ENCODE measurements around the gene COL28A1.

COL28A1 gene

GRCh38 chr7:7526006-7526405, 9.7 kb downstream of the COL28A1 start:
- no peak overlapping the region for H3K4me3 ChIP-seq (ENCODE audit: low read length)
- DNase-seq (ENCODE audit: low read depth, low spot score): no peak

GRCh38 chr7:7524121-7524520, 11.6 kb downstream of the COL28A1 start:
- no peak for DNase-seq (ENCODE audit: low read depth, low spot score)

GRCh38 chr7:7522421-7522820, 13.3 kb downstream of the COL28A1 start:
- H3K4me3 ChIP-seq (ENCODE audit: low read length): no peak overlapping the region

More at GRCh38 chr7:7524121-7524520, 11.6 kb downstream of the COL28A1 start:
- no peak overlapping the region for H3K4me3 ChIP-seq (ENCODE audit: low read length)

GRCh38 chr7:7521259-7521658, 14.4 kb downstream of the COL28A1 start:
- no peak for DNase-seq (ENCODE audit: low read depth, low spot score)

More at GRCh38 chr7:7522421-7522820, 13.3 kb downstream of the COL28A1 start:
- DNase-seq (ENCODE audit: low read depth, low spot score): no peak

GRCh38 chr7:7519528-7519927, 16.1 kb downstream of the COL28A1 start:
- DNase-seq (ENCODE audit: low read depth, low spot score): no peak
- H3K4me3 ChIP-seq (ENCODE audit: low read length): no peak overlapping the region

More at GRCh38 chr7:7521259-7521658, 14.4 kb downstream of the COL28A1 start:
- H3K4me3 ChIP-seq (ENCODE audit: low read length): no peak overlapping the region

GRCh38 chr7:7519056-7519455, 16.6 kb downstream of the COL28A1 start:
- DNase-seq (ENCODE audit: low read depth, low spot score): no peak
- no peak overlapping the region for H3K4me3 ChIP-seq (ENCODE audit: low read length)

GRCh38 chr7:7517754-7518153, 17.9 kb downstream of the COL28A1 start:
- no peak for DNase-seq (ENCODE audit: low read depth, low spot score)
- no peak overlapping the region for H3K4me3 ChIP-seq (ENCODE audit: low read length)

- DNase-seq (ENCODE audit: low read depth, low spot score): no peak
- H3K4me3 ChIP-seq (ENCODE audit: low read length): no peak overlapping the region
Observed at GRCh38 chr7:7516662-7517061, 19.0 kb downstream of the COL28A1 start.

- DNase-seq (ENCODE audit: low read depth, low spot score): no peak
- H3K4me3 ChIP-seq (ENCODE audit: low read length): no peak overlapping the region
Observed at GRCh38 chr7:7516156-7516555, 19.5 kb downstream of the COL28A1 start.

GRCh38 chr7:7512861-7513597, 22.6 kb downstream of the COL28A1 start:
- no peak for DNase-seq (ENCODE audit: low read depth, low spot score)
- H3K4me3 ChIP-seq (ENCODE audit: low read length): no peak overlapping the region

- H3K4me3 ChIP-seq (ENCODE audit: low read length): no peak overlapping the region
- no peak for DNase-seq (ENCODE audit: low read depth, low spot score)
Observed at GRCh38 chr7:7510794-7511193, 24.9 kb downstream of the COL28A1 start.

- no peak overlapping the region for H3K4me3 ChIP-seq (ENCODE audit: low read length)
- DNase-seq (ENCODE audit: low read depth, low spot score): no peak
Observed at GRCh38 chr7:7505915-7506314, 29.8 kb downstream of the COL28A1 start.

GRCh38 chr7:7504910-7505704, 30.6 kb downstream of the COL28A1 start:
- no peak overlapping the region for H3K4me3 ChIP-seq (ENCODE audit: low read length)
- no peak for DNase-seq (ENCODE audit: low read depth, low spot score)

- no peak for DNase-seq (ENCODE audit: low read depth, low spot score)
- H3K4me3 ChIP-seq (ENCODE audit: low read length): no peak overlapping the region
Observed at GRCh38 chr7:7499892-7500291, 35.8 kb downstream of the COL28A1 start.

- H3K4me3 ChIP-seq (ENCODE audit: low read length): no peak overlapping the region
- DNase-seq (ENCODE audit: low read depth, low spot score): no peak
Observed at GRCh38 chr7:7498856-7499255, 36.8 kb downstream of the COL28A1 start.

- no peak overlapping the region for H3K4me3 ChIP-seq (ENCODE audit: low read length)
- no peak for DNase-seq (ENCODE audit: low read depth, low spot score)
Observed at GRCh38 chr7:7496311-7496710, 39.4 kb downstream of the COL28A1 start.

- DNase-seq (ENCODE audit: low read depth, low spot score): no peak
- H3K4me3 ChIP-seq (ENCODE audit: low read length): no peak overlapping the region
Observed at GRCh38 chr7:7495171-7495570, 40.5 kb downstream of the COL28A1 start.

- H3K4me3 ChIP-seq (ENCODE audit: low read length): no peak overlapping the region
- DNase-seq (ENCODE audit: low read depth, low spot score): no peak
Observed at GRCh38 chr7:7491044-7491443, 44.6 kb downstream of the COL28A1 start.

- DNase-seq (ENCODE audit: low read depth, low spot score): no peak
- no peak overlapping the region for H3K4me3 ChIP-seq (ENCODE audit: low read length)
Observed at GRCh38 chr7:7490003-7490402, 45.7 kb downstream of the COL28A1 start.

- H3K4me3 ChIP-seq (ENCODE audit: low read length): no peak overlapping the region
- DNase-seq (ENCODE audit: low read depth, low spot score): no peak
Observed at GRCh38 chr7:7489546-7489945, 46.1 kb downstream of the COL28A1 start.
